Measurements from ENCODE around the gene GLIS2.
A peak's percentile ranks its signal among the peaks of the same experiment; 100 is the strongest.

The GLIS2 gene

GRCh38 chr16:4373909-4374742 lies 58.3 kb downstream of the GLIS2 start:
- in situ Hi-C loops (cut with HindIII; ENCODE audit: low pct_ligation_motif_present, low pct_unique_long_range_greater_than_20kb, low sequenced_read_pairs), result no loop called here
- peak; percentile 83 for DNase-seq

GRCh38 chr16:4375717-4376116 lies 59.9 kb downstream of the GLIS2 start:
- no peak for DNase-seq
- in situ Hi-C loops (cut with HindIII; ENCODE audit: low pct_ligation_motif_present, low pct_unique_long_range_greater_than_20kb, low sequenced_read_pairs), result no loop called here

- no peak for DNase-seq
- in situ Hi-C loops (cut with HindIII; ENCODE audit: low pct_ligation_motif_present, low pct_unique_long_range_greater_than_20kb, low sequenced_read_pairs), result no loop called here
These were observed 60.4 kb downstream of the GLIS2 start for GRCh38 chr16:4376126-4376892.

- no peak for DNase-seq
- in situ Hi-C loops (cut with HindIII; ENCODE audit: low pct_ligation_motif_present, low pct_unique_long_range_greater_than_20kb, low sequenced_read_pairs), result no loop called here
These were observed 61.2 kb downstream of the GLIS2 start for GRCh38 chr16:4376893-4377572.

GRCh38 chr16:4377573-4378154 lies 61.8 kb downstream of the GLIS2 start:
- in situ Hi-C loops (cut with HindIII; ENCODE audit: low pct_ligation_motif_present, low pct_unique_long_range_greater_than_20kb, low sequenced_read_pairs), result no loop called here
- no peak for DNase-seq

GRCh38 chr16:4378161-4378666 lies 62.3 kb downstream of the GLIS2 start:
- DNase-seq, result no peak
- in situ Hi-C loops (cut with HindIII; ENCODE audit: low pct_ligation_motif_present, low pct_unique_long_range_greater_than_20kb, low sequenced_read_pairs), result no loop called here

- in situ Hi-C loops (cut with HindIII; ENCODE audit: low pct_ligation_motif_present, low pct_unique_long_range_greater_than_20kb, low sequenced_read_pairs), result no loop called here
- DNase-seq, result no peak
These were observed 63.3 kb downstream of the GLIS2 start for GRCh38 chr16:4378999-4379690.

GRCh38 chr16:4380119-4381063 lies 64.5 kb downstream of the GLIS2 start:
- in situ Hi-C loops (cut with HindIII; ENCODE audit: low pct_ligation_motif_present, low pct_unique_long_range_greater_than_20kb, low sequenced_read_pairs), result no loop called here
- DNase-seq, result no peak

- in situ Hi-C loops (cut with HindIII; ENCODE audit: low pct_ligation_motif_present, low pct_unique_long_range_greater_than_20kb, low sequenced_read_pairs), result no loop called here
- DNase-seq, result no peak
These were observed 65.4 kb downstream of the GLIS2 start for GRCh38 chr16:4381072-4381934.

GRCh38 chr16:4381935-4382794 lies 66.3 kb downstream of the GLIS2 start:
- in situ Hi-C loops (cut with HindIII; ENCODE audit: low pct_ligation_motif_present, low pct_unique_long_range_greater_than_20kb, low sequenced_read_pairs), result no loop called here

GRCh38 chr16:4382795-4383357 lies 67.0 kb downstream of the GLIS2 start:
- no peak for DNase-seq
- in situ Hi-C loops (cut with HindIII; ENCODE audit: low pct_ligation_motif_present, low pct_unique_long_range_greater_than_20kb, low sequenced_read_pairs), result no loop called here

More at GRCh38 chr16:4381935-4382794, 66.3 kb downstream of the GLIS2 start:
- no peak for DNase-seq

- no peak for DNase-seq
- in situ Hi-C loops (cut with HindIII; ENCODE audit: low pct_ligation_motif_present, low pct_unique_long_range_greater_than_20kb, low sequenced_read_pairs), result no loop called here
These were observed 68.0 kb downstream of the GLIS2 start for GRCh38 chr16:4383591-4384444.

- in situ Hi-C loops (cut with HindIII; ENCODE audit: low pct_ligation_motif_present, low pct_unique_long_range_greater_than_20kb, low sequenced_read_pairs), result no loop called here
- no peak for DNase-seq
These were observed 68.7 kb downstream of the GLIS2 start for GRCh38 chr16:4384509-4384942.

GRCh38 chr16:4385066-4385788 lies 69.4 kb downstream of the GLIS2 start:
- in situ Hi-C loops (cut with HindIII; ENCODE audit: low pct_ligation_motif_present, low pct_unique_long_range_greater_than_20kb, low sequenced_read_pairs), result no loop called here
- no peak for DNase-seq
